BJ (cell line): ENCODE data around the gene NGFR. TPM values are rescaled to one million over a fixed set of nuclear protein-coding genes. Genes with fewer than 3 reads are reported as not detected.

ENCODE experiments used
- CTCF ChIA-PET: fragments of 350-600 bp; formaldehyde crosslinking; extraction: SDS; loops from one replicate; lab custom pipeline; 2021; ENCODE audit warnings: antibody characterized with exemption, inconsistent platforms; lab: Yijun Ruan, JAX
- POLR2A ChIA-PET: fragments of 300-600 bp; sonication (Branson Sonifier 250); formaldehyde crosslinking; extraction: SDS; loops from one replicate; lab custom pipeline; 2021; ENCODE audit warnings: antibody characterized with exemption; lab: Charles Lee
- DNase-seq: peaks from one replicate; pipeline ENCODE4 v3.0.0-alpha.2; 2011; ENCODE audit warnings: low read depth
- H3K27me3 ChIP-seq: 2 replicates; pipeline ENCODE4 v1.6.0; 2011; ENCODE audit warnings: low read length; ENCODE audit not compliant: control insufficient read depth, insufficient read depth
- H3K36me3 ChIP-seq: 2 replicates; pipeline ENCODE4 v1.5.1; 2011; ENCODE audit warnings: low read length; ENCODE audit not compliant: control insufficient read depth, insufficient read depth
- H3K4me3 ChIP-seq: 2 replicates; pipeline ENCODE4 v1.5.1; 2011; ENCODE audit warnings: low read depth, mild to moderate bottlenecking, control low read depth, low read length
- polyA minus RNA-seq: library from RNA; depleted of rRNA, polyadenylated mRNA; stranded (reverse); fragments of >200 nt; gene quantifications from 2 replicates; pipeline ENCODE4 v1.2.3, GENCODE V29; 2011; rRNA and poly(A)+ RNA removed
- polyA plus RNA-seq: library from polyadenylated mRNA; depleted of rRNA; stranded (reverse); fragments of >200 nt; gene quantifications from 2 replicates; pipeline ENCODE4 v1.2.3, GENCODE V29; 2011; rRNA removed
- TF ChIP-seq, protein P1 (sequence below): IDR thresholded peaks from 2 replicates; pipeline ENCODE4 v1.5.1; 2011; ENCODE audit warnings: low read depth, mild to moderate bottlenecking, control low read depth, inconsistent platforms, low read length, moderate library complexity; ENCODE audit not compliant: insufficient read depth

NGFR gene
- polyA plus RNA-seq (0.07 and 0.10 TPM in 2 replicates), polyA minus RNA-seq (not detected in 2 replicates)

DNA sequence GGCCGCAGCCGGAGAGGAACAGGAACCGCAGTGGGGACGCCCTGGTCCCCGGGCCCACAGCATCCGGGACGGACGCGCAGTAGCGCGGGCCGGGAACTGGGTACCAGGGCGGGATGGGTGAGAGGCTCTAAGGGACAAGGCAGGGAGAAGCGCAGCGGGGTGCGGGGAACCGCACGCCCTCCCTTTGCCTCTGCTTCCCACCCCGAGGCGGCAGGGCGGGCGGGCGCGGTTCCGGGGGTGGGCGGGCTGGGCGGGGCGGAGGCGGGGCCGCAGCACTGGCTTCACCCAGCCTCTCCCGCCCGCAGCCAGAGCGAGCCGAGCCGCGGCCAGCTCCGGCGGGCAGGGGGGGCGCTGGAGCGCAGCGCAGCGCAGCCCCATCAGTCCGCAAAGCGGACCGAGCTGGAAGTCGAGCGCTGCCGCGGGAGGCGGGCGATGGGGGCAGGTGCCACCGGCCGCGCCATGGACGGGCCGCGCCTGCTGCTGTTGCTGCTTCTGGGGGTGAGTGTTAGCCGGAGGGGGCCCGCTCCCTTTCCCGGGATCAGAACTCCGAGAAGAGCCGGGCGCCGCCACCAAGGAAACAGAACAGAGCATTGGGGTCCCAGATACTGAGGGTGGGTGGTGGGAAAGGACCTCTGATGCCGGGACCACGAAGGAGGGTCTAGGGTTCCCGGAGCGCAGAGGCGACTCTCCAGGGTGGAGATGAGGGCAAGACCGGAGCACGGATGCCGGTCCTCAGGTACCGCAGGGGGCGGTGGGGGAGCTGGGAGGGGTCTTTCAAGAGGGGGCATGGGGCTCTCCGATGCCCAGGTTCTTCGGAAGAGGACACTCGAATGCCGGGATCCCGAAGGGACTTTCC lies at the start of gene NGFR:
Gene NGFR, plus strand, starts transcription at position 308 of the 856 bp plus-strand sequence. Its CDS starts 125 bp downstream, at position 433.
- ChIA-PET POLR2A (no interaction called here), CTCF (interaction anchor here (1.3 to 8.8 kb wide), 7 partner anchors 12 to 70 kb away, joined by 3 to 68 read pairs (median 6); no protein-coding TSS in a partner anchor)
- Histone ChIP-seq H3K36me3 (no peaks in the 10 kb centered on the region), H3K4me3 (peak within 1 kb of the TSS; percentile 19; the same call in 1 of the 2 replicates), H3K27me3 (peaks cover 54% of the 10 kb centered on the region)
- TF ChIP-seq, protein P1, sequence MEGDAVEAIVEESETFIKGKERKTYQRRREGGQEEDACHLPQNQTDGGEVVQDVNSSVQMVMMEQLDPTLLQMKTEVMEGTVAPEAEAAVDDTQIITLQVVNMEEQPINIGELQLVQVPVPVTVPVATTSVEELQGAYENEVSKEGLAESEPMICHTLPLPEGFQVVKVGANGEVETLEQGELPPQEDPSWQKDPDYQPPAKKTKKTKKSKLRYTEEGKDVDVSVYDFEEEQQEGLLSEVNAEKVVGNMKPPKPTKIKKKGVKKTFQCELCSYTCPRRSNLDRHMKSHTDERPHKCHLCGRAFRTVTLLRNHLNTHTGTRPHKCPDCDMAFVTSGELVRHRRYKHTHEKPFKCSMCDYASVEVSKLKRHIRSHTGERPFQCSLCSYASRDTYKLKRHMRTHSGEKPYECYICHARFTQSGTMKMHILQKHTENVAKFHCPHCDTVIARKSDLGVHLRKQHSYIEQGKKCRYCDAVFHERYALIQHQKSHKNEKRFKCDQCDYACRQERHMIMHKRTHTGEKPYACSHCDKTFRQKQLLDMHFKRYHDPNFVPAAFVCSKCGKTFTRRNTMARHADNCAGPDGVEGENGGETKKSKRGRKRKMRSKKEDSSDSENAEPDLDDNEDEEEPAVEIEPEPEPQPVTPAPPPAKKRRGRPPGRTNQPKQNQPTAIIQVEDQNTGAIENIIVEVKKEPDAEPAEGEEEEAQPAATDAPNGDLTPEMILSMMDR: no peak
- DNase-seq: no peak

- CTCF ChIA-PET: interaction anchor here (2.6 to 4.1 kb wide), 2 partner anchors 10 to 112 kb away, joined by 8 to 14 read pairs; no protein-coding TSS in a partner anchor
- DNase-seq: no peak
Measured at GRCh38 chr17:49445591-49445990, 49.5 kb upstream of the NGFR start.

DNA sequence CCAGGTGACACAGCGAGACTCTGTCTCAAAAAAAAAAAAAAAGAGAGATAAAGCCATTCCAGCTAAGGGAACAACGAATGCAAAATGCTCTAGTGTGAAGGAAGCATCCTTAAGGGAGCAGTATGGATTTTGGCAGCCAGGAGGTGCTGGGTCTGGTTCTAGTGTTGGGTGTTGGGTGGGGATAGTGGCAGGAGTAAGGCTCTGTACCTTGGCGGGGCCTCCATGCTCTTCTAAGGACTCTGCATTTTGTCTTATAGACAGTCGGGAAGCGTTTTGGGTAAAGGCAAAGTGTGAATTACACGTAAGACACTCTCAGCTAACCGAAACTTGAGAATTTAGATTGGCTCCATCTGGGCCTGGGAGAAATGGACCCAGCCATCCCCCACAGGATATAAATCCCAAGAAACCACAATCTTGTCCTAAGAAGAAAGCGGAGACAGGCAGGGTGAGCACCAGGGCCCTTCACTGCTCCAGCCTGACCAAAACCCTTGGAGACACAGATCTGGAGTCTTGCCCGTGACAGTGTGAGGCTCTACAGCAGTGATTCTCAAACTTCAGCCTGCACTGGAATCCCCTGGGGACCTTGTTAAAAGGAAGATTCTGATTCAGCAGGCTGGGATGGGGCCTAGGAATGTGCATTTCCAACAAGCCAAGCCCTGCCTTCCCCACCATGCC lies 47.3 kb upstream of the NGFR start:
- CTCF ChIA-PET: interaction anchor here (0.7 to 4.1 kb wide), 6 partner anchors 12 to 120 kb away, joined by 3 to 14 read pairs (median 3); no protein-coding TSS in a partner anchor

More at GRCh38 chr17:49445591-49445990, 49.5 kb upstream of the NGFR start:
- Histone ChIP-seq H3K27me3 (peaks cover 9% of the 10 kb centered on the region), H3K4me3 (no peak overlapping the region), H3K36me3 (no peaks in the 10 kb centered on the region)
- TF ChIP-seq, protein P1: no peak
- POLR2A ChIA-PET: no interaction called here

DNA sequence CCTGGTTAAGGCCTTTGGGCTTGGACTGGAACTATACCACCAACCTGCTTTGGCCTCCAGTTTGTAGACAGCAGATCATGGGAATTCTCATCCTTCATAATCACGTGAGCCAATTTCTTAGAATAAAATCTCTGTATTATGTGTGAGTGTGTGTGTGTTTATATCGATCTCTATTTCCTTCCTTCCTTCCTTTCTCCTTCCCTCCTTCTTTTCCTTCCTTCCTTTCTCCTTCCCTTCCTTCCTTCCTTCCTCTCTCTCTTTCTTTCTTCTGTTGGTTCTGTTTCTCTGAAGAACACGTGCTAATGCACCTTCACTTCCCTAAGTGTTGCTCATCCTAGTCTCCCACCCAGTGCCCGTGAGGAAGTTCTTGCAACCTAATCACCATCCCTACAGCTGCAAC lies 44.9 kb upstream of the NGFR start:
- Histone ChIP-seq H3K27me3 (peaks cover 4% of the 10 kb centered on the region; the same call in 1 of the 2 replicates), H3K4me3 (no peak overlapping the region), H3K36me3 (no peaks in the 10 kb centered on the region)
- ChIA-PET CTCF (no interaction called here), POLR2A (no interaction called here)
- DNase-seq: no peak
- TF ChIP-seq, protein P1: no peak

More for the DNA sequence above, 47.3 kb upstream of the NGFR start:
- TF ChIP-seq, protein P1: no peak
- peaks cover 4% of the 10 kb centered on the region for H3K27me3 ChIP-seq
- H3K4me3 ChIP-seq: no peak overlapping the region
- POLR2A ChIA-PET: no interaction called here
- no peak for DNase-seq
- H3K36me3 ChIP-seq: no peaks in the 10 kb centered on the region
